ENCODE results near the gene SHC3.

Gene SHC3

DNA sequence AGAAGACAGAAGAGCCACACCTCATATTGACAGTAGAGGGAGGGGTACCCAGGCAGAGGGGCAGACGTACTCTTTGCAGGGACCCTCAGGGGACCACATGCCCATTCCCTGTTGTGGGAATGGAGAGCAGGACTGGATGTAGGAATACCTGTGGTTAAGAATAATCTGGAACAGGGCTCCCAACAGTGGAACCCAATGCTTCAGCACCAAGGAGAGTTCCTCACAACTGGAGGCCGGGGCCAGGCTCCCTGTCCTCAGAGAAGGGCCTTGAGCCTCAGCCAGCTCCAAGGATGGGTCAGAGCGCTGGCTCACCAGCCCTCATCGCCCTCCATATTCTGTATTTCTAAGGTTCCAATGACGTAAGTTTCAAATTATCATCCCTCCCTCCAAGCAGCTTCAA lies 7.4 kb upstream of the SHC3 start:
- DNase-seq, result no peak

- no peak for DNase-seq
Measured at GRCh38 chr9:89183146-89183545, 4.5 kb upstream of the SHC3 start.

- no peak for DNase-seq
Measured at GRCh38 chr9:89182369-89182768, 3.8 kb upstream of the SHC3 start.

DNA sequence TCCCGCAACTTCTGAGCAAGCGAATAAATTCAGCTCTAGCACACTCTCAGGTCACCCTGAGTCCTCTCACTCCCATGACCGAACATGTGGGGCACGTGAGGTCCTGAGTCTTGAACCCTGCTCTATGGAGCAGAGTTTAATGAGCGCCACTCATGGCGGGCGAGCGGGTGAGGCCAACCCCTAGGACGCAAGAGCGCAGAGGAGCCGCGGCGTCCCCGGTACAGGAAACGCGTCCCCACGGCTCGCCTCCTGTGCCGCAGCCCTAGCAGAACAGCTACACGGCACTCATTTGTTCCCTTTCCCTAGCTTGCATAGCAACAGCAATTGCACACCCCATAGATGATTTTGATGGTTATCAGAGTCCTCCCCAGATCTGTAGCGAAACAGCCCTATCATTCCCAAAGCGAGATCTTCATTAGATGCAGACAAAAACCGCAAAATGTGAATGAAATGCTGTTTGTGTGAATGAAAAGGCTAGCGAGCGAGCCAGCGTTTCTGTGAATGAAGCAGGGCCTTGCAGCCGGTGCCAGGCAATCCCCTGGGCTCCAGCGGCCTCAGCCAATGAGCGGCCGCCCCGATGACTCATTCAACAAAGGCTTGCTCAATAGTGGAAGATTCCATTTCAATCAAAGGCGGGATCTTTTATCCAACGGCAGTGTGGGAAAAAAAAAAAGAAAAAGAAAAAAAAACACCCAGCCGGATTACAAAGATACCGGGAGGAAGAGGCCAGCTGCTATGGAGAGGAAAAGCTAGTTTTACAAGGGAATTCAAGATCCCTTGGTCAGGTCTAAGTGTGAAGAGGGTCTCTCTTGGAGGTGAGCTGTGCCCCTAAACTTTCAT lies 1.5 kb upstream of the SHC3 start:
- DNase-seq, result peak; percentile 83

- DNase-seq, result peak; percentile 8
Measured at GRCh38 chr9:89179540-89179894, 899 bp upstream of the SHC3 start.

DNA sequence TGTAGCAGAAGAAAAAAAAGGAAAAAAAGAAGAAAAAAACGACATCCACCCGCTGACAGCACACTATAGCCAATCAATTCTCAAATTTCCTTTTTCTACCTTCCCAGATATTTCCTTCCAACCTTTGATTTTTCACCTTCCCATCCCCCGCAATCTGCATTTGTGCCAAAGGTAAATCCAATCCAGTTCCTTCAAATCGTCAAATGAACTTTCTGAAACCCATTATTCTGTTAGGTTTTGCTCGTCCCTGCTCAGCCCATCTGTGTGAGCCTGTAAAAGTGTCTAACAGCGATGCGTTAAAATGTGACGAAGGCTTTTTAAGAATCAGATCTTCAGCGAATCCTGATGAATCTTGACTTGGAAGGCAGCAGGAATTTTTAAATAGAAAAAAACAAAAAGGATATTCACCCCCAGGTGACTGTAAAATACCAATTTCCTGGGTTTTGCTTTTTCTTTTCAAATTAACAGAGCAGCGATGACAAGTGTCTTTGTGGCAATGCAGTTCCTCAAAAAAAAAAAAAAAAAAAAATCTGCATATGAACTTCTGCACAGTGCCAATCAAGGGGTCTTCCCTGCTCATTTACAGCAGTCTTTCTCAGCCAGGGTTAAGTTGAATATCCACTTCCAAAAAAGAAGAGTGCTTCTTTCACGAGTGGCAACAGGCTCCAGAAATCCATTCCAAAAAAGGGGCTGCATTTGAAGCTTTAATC lies 367 bp upstream of the SHC3 start:
- DNase-seq, result no peak

DNA sequence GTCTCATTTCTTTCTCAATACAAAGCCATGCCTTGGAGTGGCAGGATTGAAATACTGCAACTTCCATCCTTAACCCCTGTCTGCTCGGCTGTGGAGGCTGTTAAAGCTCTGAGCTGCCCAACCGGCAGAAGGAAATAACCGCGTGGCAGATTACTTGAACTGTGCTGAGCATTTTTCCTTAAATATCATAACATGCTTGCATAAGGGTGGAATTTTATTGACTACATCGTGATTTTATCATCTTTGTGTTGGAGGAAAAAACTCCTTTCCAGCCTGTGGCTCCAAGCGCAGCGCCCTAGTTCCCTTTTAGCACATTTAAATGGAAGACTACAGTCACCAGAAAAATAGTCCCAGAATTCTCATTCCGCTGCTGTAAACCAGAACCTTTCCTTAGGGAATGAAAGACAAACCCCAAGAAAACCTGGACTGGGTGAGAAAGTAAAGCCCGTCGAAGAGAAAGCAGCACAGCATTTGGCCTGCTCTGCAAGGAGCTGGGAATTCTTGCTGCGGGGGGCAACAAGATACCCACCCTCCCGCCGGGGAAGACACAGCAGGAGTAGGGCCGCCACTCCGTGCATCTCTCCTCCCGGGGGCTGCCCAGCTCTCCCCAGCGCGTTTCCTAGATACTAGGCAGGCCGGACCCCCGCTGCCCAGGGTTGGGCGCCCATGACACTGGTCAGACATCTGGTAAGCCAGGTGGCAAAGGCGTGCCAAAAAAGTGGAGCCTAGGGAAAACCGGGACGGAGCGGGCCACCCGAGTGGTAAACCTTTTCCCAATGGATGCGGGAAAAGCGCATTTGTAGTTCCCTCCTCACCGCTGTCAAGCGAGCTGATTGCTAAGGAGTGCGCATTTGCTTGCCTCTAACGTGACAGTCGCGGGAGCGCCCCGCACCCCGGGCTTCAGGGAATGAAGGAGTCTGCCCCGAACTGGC lies 1.3 kb downstream of the SHC3 start:
- no peak for DNase-seq

GRCh38 chr9:89175828-89176261 lies 2.8 kb downstream of the SHC3 start:
- no peak for DNase-seq

- DNase-seq, result no peak
Measured at GRCh38 chr9:89174291-89174690, 4.3 kb downstream of the SHC3 start.

GRCh38 chr9:89173072-89173471 lies 5.5 kb downstream of the SHC3 start:
- DNase-seq, result no peak

GRCh38 chr9:89172398-89172797 lies 6.2 kb downstream of the SHC3 start:
- no peak for DNase-seq

DNA sequence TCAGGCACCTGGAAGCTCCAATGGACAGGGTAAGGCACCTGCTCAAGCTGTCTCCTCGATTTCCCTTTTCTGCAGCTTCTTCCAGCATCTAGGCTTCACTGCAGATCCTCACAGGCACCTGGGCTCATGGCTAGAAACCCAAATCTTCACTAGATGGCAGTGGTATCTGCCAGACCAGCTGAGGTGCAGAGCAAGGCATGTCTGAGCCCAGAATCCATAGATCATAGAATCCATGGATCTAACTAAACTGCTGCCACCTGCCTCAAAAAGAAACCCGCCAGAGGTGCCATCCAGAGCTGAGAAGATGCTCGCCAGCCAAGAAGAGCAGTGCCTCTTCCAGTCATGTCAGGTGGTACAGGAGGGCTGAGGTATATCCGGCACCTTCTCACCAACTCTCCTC lies 6.9 kb downstream of the SHC3 start:
- peak; percentile 8 for DNase-seq

DNA sequence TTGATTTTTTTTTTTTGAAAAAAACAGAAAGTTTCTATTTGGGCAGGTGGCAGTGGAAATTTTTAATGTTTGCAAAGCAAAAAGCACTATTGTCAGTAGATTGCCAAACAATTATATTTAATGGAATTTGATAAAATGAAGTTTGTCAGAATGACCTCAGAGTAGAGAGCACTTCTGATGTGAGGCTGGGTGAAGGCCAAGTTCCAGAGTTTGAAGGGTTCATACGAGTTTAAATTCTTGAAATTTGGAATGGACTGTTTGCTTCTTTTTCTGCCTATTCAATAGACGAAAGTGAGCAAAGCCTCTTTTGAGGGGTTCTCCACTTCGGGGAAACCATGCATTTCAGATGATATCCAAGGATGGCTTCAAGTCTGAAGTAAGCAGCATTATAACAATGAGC lies 7.4 kb downstream of the SHC3 start:
- no peak for DNase-seq

DNA sequence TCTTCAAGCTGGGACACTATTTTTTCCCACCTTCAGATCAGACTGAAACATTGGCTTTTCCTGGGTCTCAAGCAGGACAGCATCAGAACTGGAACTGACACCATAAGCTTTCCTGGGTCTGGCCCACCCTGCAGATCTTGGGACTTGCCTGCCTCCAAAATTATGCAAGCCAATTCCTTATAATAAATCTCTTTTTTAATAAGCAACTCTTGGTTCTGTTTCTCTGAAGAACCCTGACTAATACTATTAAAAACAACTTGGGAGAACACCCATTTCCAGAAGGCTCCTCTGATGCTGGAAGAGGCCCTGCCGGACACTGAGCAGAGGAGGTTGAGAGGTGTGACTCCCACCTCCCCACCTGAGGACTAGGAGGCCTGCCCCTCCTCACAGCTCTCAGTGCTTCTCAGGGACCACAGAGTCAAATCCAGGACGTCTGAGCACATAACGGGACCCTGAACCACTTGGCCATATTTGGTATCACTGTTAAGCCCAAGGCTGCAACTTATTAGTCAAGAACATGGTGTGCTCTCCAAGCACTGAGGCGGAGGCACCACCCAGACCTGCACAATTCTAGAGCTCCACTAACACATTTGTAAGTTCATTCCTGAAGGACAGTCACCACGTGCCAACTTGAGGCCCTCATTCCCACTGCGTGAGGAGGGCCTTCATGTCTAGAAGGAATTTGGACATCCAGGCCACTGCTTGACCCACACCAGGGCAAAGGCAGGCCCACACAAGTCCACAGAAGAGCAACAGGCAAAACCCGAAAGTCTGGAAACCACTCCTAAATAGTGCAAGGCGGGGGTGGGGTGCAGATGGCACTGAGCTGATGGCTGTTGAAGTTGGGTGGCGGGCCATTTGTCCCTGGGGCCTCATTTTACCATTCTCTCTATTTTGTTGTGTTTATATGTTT lies 9.5 kb downstream of the SHC3 start:
- DNase-seq, result no peak

DNA sequence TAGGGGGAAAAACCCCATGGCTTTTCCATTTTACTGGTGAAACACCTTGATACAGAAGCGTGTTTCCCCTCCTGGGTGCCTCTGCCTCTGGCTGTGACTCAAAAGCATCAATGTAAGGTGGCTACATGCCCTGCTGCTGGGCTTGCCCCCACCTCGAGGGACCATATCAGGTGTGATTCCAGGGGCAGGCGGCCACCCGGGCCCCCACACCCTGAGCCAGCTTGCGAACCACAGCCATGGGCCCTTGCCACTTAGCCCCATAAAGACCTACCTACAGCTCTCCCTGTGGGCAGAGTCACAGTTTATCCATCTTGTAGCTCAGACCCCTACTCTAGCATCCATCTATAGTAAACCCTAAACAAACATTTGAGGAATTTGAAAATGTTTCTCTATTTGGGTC lies 10.8 kb downstream of the SHC3 start:
- no peak for DNase-seq

DNA sequence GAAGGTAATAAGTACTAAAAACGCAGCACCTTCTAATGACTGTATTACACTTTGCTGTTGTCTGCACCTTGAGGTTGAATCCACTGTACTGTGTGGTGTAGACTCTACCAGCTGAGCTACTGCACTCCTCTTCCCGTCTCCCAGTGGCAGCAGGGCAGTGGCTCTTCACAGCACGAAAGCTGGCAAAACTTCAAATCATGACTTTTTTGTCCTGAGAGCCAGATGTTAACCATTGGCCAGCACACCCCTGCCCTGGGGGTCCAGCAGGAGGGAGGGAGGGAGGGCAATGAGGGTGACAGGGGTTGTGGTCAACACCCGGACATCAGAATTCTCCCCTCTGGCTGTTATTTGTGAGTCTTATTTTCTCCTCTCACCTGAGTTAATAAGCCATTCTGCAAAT lies 11.8 kb downstream of the SHC3 start:
- DNase-seq, result no peak

DNA sequence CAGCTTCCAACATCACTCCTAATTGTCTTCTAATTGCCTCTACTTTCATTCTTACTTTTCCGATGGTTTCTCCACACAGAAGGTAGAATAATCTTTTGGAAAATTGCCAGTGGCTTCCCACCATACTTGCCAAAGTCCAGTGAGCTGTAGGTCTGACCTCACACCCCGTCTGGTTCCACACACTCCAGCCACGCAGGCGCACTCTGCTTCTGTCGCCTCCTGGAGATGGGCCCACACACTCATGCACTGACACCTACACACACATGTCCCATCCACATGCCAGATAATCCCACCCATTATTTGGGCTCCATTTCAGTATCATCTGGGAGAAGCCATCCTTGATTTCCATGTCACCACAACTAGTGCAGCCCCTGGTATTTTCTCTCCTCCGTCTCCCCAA lies 12.7 kb downstream of the SHC3 start:
- DNase-seq, result no peak

- DNase-seq, result no peak
Measured at GRCh38 chr9:89165341-89165740, 13.3 kb downstream of the SHC3 start.

DNA sequence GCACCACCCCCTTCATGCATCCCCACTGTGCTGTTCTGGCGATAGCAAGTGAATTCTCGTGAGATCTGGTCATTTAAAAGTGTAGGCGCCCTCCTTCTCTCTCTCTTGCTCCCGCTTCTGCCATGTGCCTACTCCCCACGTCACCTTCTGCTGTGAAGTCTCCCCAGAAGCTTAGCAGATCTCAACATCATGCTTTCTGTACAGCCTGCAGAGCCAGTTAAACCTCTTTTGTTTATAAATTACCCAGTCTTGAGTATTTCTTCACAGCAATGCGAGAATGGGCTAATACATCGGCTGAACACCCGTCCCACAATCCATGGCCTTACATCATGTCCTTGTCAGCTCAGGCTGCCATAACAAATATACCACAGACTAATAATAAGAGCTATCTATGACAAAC lies 17.4 kb downstream of the SHC3 start:
- no peak for DNase-seq

- DNase-seq, result no peak
Measured at GRCh38 chr9:89160806-89161205, 17.8 kb downstream of the SHC3 start.

GRCh38 chr9:89154651-89155336 lies 23.8 kb downstream of the SHC3 start:
- DNase-seq, result no peak

- DNase-seq, result no peak
Measured at GRCh38 chr9:89154218-89154617, 24.4 kb downstream of the SHC3 start.

Measured in NCI-H2227 treated with DMSO at 0.1 percent for 48 hours (cell line).